HL-60 (cell line): ENCODE data around the gene UXS1.

ENCODE experiments used
- GABPA ChIP-seq: IDR thresholded peaks from 2 replicates; pipeline ENCODE4 v1.6.1; 2012; ENCODE audit warnings: low read depth
- POLR2AphosphoS5 ChIP-seq: IDR thresholded peaks from 2 replicates; pipeline ENCODE4 v1.6.1; 2012; ENCODE audit warnings: low read depth
- SPI1 ChIP-seq: IDR thresholded peaks from 2 replicates; pipeline ENCODE4 v1.6.1; 2012; ENCODE audit warnings: low read depth, mild to moderate bottlenecking, borderline replicate concordance
- TF ChIP-seq, protein P1 (sequence below): IDR thresholded peaks from one replicate; pipeline ENCODE4 v1.5.1; 2011; ENCODE audit warnings: low read length, control low read depth, inconsistent platforms; ENCODE audit not compliant: insufficient read depth
- TF ChIP-seq, protein P2 (sequence below): IDR thresholded peaks from 2 replicates; pipeline ENCODE4 v1.6.1; 2012; ENCODE audit warnings: low read depth; ENCODE audit not compliant: insufficient replicate concordance

DNA sequence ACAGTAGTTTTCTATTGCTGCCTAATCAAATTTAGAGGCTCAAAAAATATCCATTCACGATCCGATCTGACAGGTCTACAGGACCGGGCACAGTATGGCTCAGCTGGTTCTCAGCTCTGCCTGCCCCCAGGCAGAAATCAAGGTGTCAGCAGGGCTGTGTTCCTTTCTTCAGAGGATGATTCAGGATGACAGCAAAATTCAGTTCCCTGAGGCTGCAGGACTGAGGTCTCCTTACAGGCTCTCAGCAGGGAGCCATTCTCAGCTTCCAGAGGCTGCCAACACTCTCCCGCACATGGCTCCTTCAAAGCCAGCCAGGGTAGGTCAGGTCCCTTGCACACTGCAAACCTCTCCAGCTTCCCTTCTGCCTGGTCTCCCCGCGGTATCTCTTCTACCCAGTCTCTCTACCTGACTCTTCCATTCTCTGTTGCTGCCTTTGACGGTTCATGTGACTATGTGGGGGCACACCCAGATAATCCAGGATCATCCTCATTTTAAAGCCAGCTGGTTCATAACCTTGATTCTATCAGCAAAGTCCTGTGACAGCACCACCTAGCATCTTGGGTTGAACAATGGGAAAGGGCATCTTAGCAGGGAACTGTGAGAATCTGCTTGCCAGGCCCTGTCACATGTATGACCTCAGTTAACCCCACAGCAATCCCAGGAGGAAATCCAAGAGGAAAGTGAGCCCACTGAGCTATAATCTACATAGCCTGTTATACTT lies 50.4 kb downstream of the UXS1 start:
- TF ChIP-seq, protein P1, sequence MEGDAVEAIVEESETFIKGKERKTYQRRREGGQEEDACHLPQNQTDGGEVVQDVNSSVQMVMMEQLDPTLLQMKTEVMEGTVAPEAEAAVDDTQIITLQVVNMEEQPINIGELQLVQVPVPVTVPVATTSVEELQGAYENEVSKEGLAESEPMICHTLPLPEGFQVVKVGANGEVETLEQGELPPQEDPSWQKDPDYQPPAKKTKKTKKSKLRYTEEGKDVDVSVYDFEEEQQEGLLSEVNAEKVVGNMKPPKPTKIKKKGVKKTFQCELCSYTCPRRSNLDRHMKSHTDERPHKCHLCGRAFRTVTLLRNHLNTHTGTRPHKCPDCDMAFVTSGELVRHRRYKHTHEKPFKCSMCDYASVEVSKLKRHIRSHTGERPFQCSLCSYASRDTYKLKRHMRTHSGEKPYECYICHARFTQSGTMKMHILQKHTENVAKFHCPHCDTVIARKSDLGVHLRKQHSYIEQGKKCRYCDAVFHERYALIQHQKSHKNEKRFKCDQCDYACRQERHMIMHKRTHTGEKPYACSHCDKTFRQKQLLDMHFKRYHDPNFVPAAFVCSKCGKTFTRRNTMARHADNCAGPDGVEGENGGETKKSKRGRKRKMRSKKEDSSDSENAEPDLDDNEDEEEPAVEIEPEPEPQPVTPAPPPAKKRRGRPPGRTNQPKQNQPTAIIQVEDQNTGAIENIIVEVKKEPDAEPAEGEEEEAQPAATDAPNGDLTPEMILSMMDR, result no peak
- TF ChIP-seq, protein P2, sequence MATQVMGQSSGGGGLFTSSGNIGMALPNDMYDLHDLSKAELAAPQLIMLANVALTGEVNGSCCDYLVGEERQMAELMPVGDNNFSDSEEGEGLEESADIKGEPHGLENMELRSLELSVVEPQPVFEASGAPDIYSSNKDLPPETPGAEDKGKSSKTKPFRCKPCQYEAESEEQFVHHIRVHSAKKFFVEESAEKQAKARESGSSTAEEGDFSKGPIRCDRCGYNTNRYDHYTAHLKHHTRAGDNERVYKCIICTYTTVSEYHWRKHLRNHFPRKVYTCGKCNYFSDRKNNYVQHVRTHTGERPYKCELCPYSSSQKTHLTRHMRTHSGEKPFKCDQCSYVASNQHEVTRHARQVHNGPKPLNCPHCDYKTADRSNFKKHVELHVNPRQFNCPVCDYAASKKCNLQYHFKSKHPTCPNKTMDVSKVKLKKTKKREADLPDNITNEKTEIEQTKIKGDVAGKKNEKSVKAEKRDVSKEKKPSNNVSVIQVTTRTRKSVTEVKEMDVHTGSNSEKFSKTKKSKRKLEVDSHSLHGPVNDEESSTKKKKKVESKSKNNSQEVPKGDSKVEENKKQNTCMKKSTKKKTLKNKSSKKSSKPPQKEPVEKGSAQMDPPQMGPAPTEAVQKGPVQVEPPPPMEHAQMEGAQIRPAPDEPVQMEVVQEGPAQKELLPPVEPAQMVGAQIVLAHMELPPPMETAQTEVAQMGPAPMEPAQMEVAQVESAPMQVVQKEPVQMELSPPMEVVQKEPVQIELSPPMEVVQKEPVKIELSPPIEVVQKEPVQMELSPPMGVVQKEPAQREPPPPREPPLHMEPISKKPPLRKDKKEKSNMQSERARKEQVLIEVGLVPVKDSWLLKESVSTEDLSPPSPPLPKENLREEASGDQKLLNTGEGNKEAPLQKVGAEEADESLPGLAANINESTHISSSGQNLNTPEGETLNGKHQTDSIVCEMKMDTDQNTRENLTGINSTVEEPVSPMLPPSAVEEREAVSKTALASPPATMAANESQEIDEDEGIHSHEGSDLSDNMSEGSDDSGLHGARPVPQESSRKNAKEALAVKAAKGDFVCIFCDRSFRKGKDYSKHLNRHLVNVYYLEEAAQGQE, result no peak
- TF ChIP-seq POLR2AphosphoS5 (no peak), GABPA (no peak), SPI1 (no peak)
